Forelimb muscle (tissue), 1 donor: Measurements from ENCODE around the gene KBTBD6. TPM values are rescaled to one million over a fixed set of nuclear protein-coding genes. Genes with fewer than 3 reads are reported as not detected.
"Not testable (repeated sequence)": the region's sequence is repeated elsewhere in the genome, so short reads cannot be mapped to it uniquely, and the experiment has no call there.

Source experiments
- DNase-seq: peaks from one replicate; pipeline ENCODE4 v3.0.0-alpha.2; 2013; ENCODE audit warnings: low read depth
- polyA plus RNA-seq: library from polyadenylated mRNA; unstranded; fragments of 120-200 nt; gene quantifications from one replicate; pipeline ENCODE4 v1.2.1, GENCODE V29; 2013; ENCODE audit not compliant: insufficient read length

KBTBD6 gene, protein sequence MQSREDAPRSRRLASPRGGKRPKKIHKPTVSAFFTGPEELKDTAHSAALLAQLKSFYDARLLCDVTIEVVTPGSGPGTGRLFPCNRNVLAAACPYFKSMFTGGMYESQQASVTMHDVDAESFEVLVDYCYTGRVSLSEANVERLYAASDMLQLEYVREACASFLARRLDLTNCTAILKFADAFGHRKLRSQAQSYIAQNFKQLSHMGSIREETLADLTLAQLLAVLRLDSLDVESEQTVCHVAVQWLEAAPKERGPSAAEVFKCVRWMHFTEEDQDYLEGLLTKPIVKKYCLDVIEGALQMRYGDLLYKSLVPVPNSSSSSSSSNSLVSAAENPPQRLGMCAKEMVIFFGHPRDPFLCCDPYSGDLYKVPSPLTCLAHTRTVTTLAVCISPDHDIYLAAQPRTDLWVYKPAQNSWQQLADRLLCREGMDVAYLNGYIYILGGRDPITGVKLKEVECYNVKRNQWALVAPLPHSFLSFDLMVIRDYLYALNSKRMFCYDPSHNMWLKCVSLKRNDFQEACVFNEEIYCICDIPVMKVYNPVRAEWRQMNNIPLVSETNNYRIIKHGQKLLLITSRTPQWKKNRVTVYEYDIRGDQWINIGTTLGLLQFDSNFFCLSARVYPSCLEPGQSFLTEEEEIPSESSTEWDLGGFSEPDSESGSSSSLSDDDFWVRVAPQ
- 8.9 TPM for polyA plus RNA-seq

DNA sequence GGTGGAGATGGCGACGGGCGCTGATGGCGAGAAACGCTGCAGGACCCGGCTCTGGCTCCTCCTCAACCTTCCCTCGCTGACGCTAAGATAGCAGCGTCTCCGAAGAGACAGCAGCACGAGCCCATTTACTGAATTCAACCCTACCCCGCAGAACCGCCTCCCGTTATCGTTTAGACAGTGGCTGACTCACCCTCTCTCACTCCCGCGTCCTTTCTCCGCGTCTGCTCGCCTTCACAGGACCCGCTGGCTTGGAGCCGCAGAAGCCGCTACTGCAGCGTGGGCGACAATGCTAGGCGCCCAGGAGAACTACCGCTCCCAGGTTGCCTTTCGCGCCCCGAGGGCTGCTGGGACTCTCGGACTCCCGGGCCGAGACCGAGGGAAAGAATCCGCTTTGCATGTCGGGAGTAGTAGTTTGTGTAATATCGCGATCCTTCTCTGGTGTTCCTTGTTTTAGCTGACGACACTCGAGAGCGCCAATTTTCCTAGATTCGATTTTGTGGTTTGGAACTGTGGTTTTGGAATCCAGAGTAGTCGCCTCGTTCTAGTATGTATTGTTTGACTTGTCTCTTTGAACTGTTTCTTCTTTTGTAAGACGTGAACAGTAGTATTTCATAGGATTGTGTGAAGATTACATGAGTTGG is at the start of gene KBTBD6:
KBTBD6 (minus strand) TSS at position 291 of the 641 bp plus-strand sequence. CDS start 291 bp downstream, outside the sequence.
- peak; percentile 99 for DNase-seq

DNA sequence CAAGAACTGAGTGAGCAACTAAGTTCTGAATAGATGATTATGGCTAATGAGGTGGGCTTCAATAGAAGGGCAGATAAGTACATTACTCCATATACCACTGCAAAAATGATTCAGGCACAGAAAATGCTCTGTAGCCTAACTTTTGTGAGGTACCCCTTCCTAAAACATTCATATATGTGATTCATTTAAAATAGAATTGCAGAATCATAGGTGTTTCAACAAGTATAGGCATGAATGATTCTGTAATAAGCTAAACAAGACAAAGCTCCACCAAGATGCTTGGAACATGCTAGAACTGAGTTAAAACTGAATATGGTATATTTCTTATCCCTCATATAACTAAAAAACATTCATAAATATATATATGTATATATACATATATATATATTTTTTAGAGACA is 49.6 kb upstream of the KBTBD6 start:
- DNase-seq: no peak

DNA sequence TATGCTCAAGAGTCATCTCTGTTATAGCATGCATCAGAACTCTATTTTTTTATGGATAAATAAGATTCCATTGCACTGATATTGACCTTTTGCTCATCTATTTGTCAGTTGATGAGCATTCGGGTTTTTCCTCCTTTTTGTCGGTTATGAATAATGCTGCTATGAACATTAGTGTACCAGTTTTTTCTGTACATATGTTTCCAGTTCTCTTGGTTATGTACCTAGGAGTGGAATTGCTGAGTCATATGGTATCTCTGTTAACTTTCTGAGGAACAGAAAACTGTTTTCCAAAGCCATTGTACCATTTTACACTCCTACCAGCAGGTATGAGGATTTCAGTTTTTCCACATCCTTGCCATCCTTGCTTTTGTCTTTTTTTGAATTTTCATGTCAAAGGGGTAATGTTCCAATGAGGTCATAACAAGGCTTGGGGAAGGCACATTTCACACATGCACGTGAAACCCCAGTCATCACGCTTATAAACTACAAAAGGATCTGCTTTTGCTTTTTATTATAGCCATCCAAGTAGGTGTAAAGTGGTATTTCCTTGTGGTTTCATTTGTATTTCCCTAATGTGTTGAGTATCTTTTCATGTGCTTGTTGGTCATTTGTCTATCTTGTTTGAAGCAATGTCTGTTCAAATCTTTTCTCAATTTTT is 47.1 kb upstream of the KBTBD6 start:
- DNase-seq: no peak

DNA sequence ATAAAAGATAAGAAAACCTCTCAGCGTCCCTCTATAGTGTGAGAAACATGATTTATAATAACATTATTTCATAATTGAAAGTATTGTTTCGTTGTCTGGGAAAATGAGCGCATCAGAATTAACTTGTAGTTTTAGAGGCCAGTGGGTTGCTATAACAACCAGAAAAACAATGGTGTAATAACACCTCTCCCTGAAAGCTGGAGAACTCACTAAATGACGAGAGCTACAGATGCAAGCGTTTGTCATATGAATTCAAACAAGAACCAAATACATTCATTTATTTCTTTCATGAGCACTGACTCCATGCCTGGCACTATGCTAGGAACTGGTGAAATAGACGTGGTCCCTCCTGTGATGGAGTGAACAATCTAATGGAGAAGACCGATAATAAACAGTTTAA is 45.4 kb upstream of the KBTBD6 start:
- DNase-seq: no peak

DNA sequence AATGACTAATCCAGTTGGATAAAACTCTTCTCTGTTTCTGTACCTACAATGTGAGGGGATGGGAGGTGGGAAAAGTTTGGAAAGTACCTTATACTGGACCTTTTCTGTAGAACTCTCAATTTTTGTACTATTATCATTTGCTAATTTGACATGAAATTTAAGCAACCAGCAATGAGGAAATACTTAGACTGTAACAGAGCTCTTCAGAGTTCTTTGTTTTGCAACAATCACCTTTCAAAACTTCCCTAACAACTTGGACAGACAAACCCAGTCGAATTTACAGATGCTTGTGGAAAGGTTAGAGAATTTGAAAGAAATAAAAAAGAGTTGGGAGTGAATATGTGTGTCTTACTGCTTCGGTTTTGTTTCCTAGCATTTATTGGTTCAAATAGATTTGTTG is 45.0 kb upstream of the KBTBD6 start:
- DNase-seq: no peak

DNA sequence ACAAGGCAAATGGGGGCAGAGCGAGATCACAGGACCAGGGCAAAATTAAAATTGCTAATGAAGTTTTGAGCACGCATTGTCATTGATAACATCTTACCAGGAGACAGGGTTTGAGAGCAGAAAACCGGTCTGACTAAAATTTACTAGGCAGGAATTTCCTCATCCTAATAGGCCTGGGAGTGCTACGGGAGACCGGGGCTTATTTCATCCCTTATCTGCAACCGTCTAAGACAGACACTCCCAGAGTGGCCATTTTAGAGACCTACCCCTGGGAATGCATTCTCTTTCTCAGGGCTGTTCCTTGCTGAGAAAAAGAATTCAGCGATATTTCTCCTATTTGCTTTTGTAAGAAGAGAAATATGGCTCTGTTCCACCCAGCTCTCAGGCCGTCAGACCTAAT is 43.0 kb upstream of the KBTBD6 start:
- DNase-seq: not testable (repeated sequence)

DNA sequence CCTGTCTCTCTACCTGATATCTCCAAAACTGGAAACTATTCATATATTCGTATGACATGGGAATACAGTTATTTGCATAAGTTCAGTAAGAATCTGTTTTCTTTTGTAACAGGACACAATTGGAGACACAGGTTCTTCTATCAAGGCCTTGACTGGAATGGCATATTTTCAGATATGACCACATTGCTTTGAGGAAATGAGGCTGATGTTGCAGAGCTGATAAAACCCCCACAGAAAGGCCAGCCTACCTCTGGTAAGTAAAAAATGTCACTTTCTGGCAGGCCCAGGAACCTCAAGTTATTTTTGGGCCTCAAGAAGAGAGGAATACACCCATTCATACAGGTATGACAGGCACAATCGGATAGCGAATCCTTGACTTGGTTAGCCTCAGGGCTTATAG is 29.5 kb upstream of the KBTBD6 start:
- no peak for DNase-seq

DNA sequence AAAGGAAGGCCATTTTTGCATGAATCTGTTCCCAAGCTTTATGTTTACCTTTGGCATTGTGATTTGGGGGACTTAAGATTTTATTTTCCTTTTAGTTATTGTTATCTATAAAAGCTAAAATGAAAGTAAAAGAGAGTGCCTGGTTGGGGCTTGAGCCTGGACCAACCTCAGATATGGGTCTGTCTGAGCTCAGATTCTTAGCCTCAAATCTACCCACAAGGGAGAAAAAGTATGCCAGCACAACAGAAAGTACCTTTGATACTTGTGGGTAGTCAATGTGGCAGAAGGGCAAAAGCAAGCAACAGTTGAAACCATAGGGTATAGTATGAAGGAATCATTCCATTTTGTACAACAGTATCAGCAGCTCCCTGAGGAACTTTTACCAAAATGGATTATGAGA is 26.6 kb upstream of the KBTBD6 start:
- no peak for DNase-seq

DNA sequence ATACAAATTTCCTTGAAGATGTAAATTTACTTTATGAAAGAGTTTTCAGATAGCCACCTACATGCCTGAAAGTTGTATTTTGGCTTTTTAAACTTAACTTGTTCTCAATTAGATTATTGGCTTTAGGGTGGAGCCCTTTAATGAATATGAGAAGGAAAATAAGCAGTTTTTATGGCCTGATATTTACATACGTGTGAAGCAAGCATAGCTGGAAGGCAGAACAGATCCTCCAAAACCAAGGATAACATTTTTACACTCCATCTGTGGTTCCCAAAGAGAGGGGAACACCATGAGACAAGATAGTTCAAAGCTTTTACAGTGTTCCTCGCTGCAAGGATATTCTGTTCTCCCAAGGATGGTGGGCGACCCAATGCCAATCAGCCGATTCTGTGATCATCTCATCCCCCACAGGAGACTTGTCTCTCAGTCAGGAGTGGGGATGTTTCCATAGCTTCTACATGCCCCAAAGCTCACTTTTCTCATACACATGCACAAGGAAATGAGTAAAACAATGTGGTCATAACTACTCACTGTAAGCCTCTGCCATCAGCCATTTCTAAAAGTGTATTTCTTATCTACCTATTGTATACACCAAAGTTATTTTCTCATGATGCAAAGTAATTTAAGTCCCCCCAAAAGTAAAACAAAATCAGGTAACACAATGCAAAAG is 24.6 kb upstream of the KBTBD6 start:
- DNase-seq: no peak

DNA sequence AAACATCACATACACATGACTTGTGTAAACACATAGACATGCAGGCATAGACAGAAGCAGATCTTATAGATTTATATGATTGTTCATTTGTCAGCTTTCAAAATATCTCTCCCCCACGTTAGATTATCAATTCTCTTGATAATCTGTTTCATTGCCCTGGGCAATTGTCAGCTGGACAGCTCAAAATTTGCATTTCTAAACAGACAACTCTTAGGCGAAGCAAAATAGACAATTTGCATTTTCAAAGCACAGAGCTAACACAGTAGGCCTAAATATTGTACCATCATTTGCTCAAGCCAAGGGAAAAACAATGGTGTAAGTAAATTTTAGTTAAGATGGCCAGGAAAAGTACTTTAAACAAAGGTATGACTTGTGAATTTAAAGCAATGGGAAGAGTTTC is 24.0 kb upstream of the KBTBD6 start:
- DNase-seq: no peak

DNA sequence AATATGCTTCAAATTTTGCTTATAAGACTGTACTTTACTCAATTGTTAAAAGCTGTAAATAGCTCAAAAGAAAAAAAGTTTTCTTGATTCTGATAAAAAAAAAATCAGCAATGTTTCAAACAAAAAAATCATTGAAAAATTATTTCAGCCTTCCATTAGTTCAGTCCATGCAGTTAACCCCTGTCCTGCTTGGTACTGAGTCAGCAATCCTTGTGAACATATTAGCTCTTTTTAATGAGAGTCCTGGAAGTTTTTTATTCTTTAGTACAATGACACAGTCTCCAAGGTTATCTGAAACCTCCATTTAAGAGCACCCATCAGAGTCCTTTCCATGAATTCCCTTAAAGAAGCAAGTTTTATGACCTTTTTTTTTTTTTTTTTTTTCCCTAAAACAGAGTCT is 21.4 kb upstream of the KBTBD6 start:
- no peak for DNase-seq

DNA sequence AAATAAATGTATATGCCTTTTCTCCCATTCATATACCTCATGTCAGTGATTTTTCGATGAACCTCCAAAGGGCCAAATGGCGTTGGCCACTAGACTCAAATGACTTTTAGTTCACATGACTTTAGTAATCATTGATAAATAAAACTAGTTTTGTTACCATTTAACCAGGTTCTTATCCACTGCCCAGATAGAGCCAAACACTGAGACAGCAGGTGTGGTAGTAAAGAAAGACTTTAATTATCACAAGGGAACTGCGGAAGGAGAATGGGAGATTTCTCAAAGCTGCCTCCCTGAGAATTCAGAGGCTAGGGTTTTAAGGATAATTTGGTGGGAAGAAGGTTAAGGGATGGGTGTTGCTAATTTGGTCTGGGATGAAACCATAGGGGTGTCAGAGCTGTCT is 19.4 kb upstream of the KBTBD6 start:
- no peak for DNase-seq

DNA sequence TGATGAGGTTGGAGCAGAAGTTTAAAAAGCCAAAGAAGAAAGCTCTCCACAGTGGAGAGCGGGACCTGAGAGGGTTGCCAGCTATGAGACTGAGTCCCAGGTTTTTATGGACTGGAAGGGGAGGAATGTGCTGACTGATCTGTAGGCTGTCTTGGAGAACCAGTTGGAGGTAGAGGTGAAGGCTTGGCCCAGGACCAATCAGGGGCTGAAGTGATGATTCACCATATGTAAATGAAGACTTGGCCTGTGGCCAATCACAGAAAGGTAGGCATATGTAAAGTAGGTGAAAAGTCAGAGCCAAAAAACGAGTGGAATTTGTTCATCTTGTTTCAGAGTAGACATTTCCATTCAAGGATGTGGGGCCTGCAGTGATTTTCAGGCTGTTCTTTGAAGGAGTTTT is 17.5 kb upstream of the KBTBD6 start:
- DNase-seq: no peak

DNA sequence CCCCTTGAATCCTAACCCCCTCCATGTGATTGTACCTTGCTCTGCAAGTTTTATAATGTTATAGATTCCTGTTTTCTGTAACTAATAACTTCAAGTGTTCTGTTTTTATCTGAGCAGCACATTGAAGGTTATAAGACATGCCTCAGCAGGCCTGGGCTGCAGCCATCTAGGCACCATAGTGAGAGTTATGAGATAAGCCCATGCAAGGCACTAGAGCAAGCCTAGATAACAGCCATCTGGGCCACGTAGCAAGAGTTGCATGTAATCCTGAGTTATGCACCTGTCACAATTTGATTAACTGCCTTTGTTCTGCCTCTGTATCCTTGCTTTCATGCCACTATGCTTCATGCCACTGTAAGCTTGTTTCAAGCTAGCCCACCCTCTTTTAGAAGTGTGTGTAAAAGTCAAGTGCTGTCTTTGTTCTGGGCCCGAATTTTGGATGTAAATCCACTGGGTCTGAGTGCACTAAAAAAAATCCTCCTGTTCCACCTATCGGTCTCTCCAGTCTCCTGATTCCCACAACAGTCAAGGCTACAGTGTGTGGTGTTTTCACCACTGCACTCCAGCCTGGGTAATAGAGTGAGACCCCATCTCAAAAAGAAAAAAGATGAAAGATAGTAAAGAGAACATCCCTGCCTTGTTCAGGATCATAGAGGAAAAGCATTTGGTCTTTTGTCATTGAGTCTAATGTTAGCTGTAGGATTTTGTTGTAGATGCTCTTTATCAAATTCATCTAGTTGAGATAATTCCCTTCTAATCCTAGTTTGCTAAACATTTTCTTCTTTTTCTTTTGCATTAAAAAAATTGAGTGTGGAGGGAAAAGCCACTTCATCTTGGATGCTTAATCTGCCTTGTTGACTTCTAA is 16.0 kb upstream of the KBTBD6 start:
- no peak for DNase-seq

DNA sequence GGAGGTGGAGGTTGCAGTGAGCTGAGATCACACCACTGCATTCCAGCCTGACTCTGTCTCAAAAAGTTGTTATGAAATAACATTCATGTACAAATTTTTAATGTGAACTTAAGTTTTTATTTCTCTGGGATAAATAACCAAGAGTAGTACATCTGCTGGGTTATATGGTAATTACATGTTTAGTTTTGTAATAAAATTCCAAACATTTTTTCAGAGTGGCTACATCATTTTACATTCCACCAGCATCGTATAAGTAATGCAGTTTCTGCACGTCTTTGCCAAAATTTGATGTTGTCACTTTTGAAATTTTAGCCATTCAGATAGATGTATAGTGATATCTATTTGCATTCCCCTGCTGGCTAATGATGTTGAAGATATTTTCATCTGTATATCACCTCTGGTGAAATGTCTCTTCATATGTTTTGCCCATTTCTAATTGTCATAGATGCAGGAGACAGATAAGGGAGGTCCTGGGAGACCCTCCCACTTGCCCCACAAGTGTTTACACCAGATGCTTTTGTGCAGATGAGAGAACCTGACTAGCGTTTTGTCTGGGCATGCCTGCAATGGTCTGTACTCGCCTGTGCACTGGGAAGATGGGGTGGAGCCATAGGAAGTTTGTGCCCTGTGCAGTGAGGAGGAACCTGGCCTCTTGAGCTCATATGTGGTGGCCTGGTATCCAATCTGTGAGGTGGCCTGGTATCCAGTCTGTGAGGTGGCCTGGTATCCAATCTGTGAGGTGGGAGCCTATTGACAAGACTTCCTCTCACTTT is 12.7 kb upstream of the KBTBD6 start:
- no peak for DNase-seq

DNA sequence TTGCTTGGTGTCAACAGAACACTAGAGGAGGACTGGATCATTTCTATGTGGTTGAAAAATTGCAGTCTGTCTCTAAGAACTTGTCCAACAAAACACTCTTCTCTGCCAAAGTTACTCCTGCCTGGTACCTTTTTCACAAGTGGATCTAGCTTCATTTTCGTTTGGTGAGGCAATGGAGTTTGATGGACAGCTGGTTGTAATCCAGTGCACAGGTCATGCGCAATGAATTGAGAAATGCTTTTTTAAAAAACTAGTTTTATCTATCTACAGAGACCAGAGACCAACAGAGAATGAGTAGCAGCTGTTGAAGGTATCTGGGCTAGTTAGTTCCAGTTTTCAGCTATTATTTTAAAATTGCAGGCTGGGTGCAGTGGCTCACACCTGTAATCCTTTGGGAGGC is 12.0 kb upstream of the KBTBD6 start:
- DNase-seq: no peak

DNA sequence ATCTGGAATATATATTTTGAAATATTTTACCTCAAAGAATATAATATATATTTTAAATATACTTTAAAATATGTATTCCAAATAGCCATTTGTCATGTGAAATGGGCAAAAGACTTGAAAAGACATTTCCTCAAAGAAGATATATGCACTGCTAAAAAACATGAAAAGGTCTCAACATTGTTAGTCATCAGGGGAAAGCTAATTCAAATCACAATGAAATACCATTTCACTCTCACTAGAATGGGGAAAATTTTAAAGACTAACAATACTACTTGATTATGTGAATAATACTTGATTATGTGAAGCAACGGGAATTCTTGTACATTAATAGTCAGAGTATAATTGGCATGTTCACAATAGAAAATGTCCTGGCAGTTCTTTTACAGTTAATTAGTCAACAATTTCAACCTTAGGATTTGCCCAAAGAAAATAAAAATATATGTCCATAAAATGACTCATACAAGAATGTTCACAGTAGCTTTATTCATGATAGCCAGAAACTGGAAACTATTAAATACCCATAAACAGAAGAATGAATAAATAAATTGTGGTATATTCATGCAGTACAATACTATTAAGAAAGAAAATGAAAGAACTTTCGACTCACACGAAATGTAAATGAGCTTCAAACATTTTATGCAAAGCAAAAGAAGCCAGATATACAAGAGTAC is 6.8 kb upstream of the KBTBD6 start:
- no peak for DNase-seq

DNA sequence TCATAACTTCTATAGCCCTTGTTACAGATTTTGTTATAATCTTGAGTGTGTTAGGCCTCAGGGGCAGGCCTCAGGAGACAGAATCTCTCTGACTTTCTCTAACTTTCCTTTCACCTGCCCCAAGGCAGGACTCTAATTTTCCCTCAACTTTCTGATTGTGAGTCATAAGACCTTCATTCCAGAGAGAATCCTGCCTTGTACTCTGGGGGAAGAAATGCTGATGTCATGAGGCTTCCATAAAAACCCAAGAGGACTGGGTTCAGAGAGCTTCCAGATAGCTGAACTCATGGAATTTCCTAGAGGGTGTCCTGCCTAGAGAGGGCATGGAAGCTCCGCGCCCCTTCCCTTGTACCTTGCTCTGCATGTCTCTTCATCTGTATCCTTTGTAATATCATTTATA is 5.3 kb upstream of the KBTBD6 start:
- no peak for DNase-seq

DNA sequence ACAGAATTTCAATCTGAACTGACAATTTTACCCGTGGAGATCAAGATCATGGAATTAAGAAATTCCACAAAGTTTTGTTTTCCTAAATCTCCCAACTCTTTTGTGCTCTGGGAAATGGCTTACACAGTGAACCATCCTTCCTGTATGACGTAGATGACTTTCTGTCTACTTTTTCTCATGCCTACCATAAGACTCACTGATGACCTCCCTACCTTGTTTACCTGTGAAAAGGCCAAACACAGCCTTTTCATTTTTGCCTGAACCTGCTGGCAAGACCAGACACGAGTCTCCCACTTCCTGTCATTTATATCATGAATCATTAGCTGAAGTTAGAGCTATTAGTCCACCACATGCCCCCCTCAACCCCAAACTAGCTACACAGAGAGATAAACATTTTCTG is 4.6 kb upstream of the KBTBD6 start:
- no peak for DNase-seq
